Osteocyte (in vitro differentiated cells): Measurements from ENCODE around the gene UPK3BL1. TPM values are rescaled to one million over a fixed set of nuclear protein-coding genes. Genes with fewer than 3 reads are reported as not detected.
A peak's percentile ranks its signal among the peaks of the same experiment; 100 is the strongest.
"Not testable (repeated sequence)": the region's sequence is repeated elsewhere in the genome, so short reads cannot be mapped to it uniquely, and the experiment has no call there.

Experiments
- DNase-seq: peaks from one replicate; pipeline ENCODE4 v3.0.0; 2021; ENCODE audit warnings: mixed read lengths; ENCODE audit not compliant: unreplicated experiment; ENCODE audit errors: extremely low spot score
- H3K27ac Mint-ChIP-seq: one replicate; pipeline ENCODE4 v1.8.0; 2021; ENCODE audit warnings: mild to moderate bottlenecking, mixed read lengths; ENCODE audit not compliant: unreplicated experiment
- H3K27me3 Mint-ChIP-seq: one replicate; pipeline ENCODE4 v1.8.0; 2021; ENCODE audit warnings: mixed read lengths; ENCODE audit not compliant: unreplicated experiment
- H3K36me3 Mint-ChIP-seq: one replicate; pipeline ENCODE4 v1.8.0; 2021; ENCODE audit warnings: mixed read lengths; ENCODE audit not compliant: unreplicated experiment
- H3K4me1 Mint-ChIP-seq: one replicate; pipeline ENCODE4 v1.8.0; 2021; ENCODE audit warnings: mixed read lengths; ENCODE audit not compliant: unreplicated experiment
- H3K4me3 Mint-ChIP-seq: one replicate; pipeline ENCODE4 v1.8.0; 2021; ENCODE audit warnings: mild to moderate bottlenecking, moderate library complexity, mixed read lengths; ENCODE audit not compliant: unreplicated experiment
- H3K9me3 Mint-ChIP-seq: one replicate; pipeline ENCODE4 v1.8.0; 2021; ENCODE audit warnings: mixed read lengths; ENCODE audit not compliant: unreplicated experiment
- total RNA-seq: library from RNA; stranded (reverse); gene quantifications from 2 replicates; pipeline ENCODE4 v1.2.1, GENCODE V29; 2021

The UPK3BL1 gene
- total RNA-seq, 1 donor from 2014 or later: 16.4 TPM

GRCh38 chr7:102602317-102602716, 40.3 kb downstream of the UPK3BL1 start:
- not testable (repeated sequence) for H3K27me3 Mint-ChIP-seq

DNA sequence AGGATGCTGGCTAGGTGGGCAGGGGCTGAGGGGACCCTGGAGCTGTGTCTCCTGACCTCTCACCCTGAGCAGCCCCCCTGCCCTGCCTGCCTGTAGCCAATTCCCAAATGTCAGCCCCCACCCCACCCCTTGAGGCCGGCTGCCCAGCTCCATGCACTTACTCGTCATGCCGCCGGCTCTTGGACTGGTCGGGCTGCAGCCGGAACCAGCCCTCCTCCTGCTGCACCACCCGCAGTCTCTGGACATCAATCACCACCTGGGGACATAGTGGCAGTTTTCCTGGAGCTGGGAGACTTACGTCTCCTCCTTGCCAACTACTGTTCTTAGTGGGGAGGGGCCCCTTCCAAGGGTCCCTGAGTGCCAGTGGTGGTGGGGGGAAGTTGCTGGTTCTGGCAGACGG, 42.9 kb downstream of the UPK3BL1 start:
- not testable (repeated sequence) for H3K9me3 Mint-ChIP-seq, H3K27ac Mint-ChIP-seq, H3K4me1 Mint-ChIP-seq, DNase-seq, H3K27me3 Mint-ChIP-seq, H3K4me3 Mint-ChIP-seq, H3K36me3 Mint-ChIP-seq

More at GRCh38 chr7:102602317-102602716, 40.3 kb downstream of the UPK3BL1 start:
- H3K9me3 Mint-ChIP-seq, H3K4me1 Mint-ChIP-seq, DNase-seq, H3K4me3 Mint-ChIP-seq, H3K36me3 Mint-ChIP-seq, H3K27ac Mint-ChIP-seq: not testable (repeated sequence)

DNA sequence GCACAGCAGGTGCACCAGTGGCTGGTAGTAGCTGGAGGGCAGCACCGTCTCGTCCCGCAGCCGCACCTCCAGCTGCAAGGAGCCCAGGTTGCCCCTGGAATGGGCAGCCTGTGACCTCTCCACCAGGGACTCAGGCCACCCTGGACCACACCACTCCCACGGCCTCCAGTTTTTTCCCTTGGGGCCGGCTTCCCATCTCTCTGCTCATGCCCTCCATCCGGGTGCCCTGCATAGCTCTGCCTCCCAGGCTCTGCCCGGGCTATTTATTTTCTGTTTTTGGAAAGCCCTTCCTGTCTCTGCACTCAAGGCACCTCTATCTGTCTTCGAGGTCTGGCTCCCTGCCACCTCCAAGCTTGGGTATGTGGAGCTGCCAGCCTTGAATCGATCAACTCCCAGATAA, 46.6 kb downstream of the UPK3BL1 start:
- H3K4me1 Mint-ChIP-seq, H3K27me3 Mint-ChIP-seq, H3K36me3 Mint-ChIP-seq, H3K27ac Mint-ChIP-seq, H3K4me3 Mint-ChIP-seq, H3K9me3 Mint-ChIP-seq: not testable (repeated sequence)
- peak; percentile 15 for DNase-seq

DNA sequence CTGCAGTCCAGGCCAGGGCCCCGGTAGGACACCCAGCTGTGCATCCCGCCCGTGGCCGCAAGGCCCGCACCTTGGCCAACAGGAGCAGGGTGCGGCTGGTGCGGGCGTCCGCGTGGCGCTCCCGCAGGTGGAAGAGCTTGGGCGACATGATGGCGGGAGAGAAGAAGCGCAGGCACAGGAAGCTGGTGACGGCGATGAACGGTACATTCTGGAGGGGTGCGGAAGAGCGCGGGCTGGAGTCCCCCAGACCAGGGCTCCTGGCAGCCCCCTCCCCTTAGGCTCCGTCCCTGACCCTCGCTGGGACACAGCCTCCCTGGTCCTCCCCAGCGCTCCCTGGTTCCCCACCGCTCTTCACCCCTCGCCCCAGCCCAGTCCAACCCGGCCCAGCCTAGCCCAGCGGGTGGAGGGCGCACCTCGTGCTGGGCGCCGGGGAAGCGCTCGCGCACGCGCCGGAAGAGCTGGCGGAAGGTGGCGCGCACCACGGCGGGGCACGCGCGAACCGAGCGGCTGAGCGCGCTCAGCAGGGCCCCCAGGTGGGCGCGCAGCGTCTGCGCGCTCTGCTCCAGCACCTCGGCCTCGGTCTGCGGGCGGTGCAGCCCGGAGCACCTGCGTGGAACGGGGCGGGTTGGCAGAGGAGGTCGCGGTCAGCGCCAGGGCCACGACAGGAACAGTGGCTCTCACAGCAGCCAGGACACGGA, 48.8 kb downstream of the UPK3BL1 start:
- H3K36me3 Mint-ChIP-seq, H3K9me3 Mint-ChIP-seq, H3K27ac Mint-ChIP-seq, H3K4me1 Mint-ChIP-seq, DNase-seq, H3K27me3 Mint-ChIP-seq, H3K4me3 Mint-ChIP-seq: not testable (repeated sequence)

DNA sequence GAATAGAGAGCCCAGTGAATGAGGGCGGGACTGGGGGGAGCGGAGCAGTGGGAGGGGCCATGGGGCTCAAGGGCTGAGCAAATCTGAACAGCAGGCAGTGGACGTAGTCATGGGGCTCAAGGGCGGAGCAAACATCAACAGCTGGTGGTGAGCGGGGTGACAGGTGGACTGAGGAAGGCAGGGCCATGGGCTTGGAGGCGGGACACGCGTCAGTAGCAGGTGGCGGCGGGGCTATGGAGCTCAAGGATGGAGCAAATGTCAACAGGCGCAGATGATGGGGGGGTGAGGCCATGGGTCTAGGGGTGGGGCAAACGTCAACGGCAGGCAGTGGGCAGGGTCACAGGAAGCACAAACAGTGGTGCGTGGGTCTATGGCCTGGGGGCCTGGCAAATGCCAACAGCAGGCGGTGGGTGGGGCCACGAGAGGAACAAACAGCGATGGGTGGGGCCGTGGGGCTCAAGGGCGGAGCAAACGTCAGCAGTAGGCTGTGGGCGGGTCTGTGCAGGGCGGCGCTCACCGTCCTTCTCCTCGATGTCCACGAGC, 50.0 kb downstream of the UPK3BL1 start:
- H3K4me3 Mint-ChIP-seq, H3K27me3 Mint-ChIP-seq, H3K9me3 Mint-ChIP-seq, H3K4me1 Mint-ChIP-seq, H3K27ac Mint-ChIP-seq, H3K36me3 Mint-ChIP-seq: not testable (repeated sequence)
- peak; percentile 59 for DNase-seq

DNA sequence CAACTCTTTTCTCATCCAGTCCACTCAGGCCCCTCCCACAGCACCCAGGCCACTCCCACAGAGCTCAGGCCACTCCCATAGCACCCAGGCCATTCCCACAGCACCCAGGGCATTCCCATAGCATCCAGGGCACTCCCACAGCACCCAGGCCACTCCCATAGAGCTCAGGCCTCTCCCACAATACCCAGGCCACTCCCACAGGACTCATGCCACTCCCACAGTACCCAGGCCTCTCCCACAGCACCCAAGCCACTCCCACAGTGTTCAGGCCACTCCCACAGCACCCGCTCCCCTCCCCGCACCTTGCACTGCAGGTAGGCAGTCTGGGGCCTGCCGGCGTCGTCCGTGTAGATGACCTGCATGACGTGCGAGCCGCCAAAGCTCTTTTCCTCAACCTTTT, 52.7 kb downstream of the UPK3BL1 start:
- not testable (repeated sequence) for H3K9me3 Mint-ChIP-seq, H3K27me3 Mint-ChIP-seq, H3K4me1 Mint-ChIP-seq, H3K36me3 Mint-ChIP-seq, DNase-seq, H3K4me3 Mint-ChIP-seq, H3K27ac Mint-ChIP-seq

Other genes starting within 250 kb of the UPK3BL1 start
- gene PRKRIP1, start 246.4 kb downstream of the UPK3BL1 start, total RNA-seq: 30.1 and 32.2 TPM in 2 replicates
- 46.3 and 47.8 TPM in 2 replicates for gene ORAI2, start 209.2 kb downstream of the UPK3BL1 start, total RNA-seq
- 11.9 and 13.9 TPM in 2 replicates for gene ALKBH4, start 177.9 kb downstream of the UPK3BL1 start, total RNA-seq
- gene LRWD1, start 177.8 kb downstream of the UPK3BL1 start, total RNA-seq: 20.1 and 22.1 TPM in 2 replicates
- gene POLR2J, start 163.9 kb downstream of the UPK3BL1 start, total RNA-seq: 45.2 and 45.4 TPM in 2 replicates
- gene RASA4B, start 125.0 kb downstream of the UPK3BL1 start, total RNA-seq: 7.4 and 11.7 TPM in 2 replicates
- gene UPK3BL2, start 99.1 kb downstream of the UPK3BL1 start, total RNA-seq: 7.9 and 11.0 TPM in 2 replicates
- gene SPDYE2, start 91.6 kb downstream of the UPK3BL1 start, total RNA-seq: not detected in 2 replicates
- 24.1 and 27.1 TPM in 2 replicates for gene POLR2J3, start 70.2 kb downstream of the UPK3BL1 start, total RNA-seq
- 26.1 and 27.0 TPM in 2 replicates for gene RASA4, start 26.0 kb downstream of the UPK3BL1 start, total RNA-seq
- not detected in 2 replicates for gene SPDYE2B, start 7.5 kb upstream of the UPK3BL1 start, total RNA-seq
- 6.5 and 6.7 TPM in 2 replicates for gene POLR2J2, start 28.9 kb upstream of the UPK3BL1 start, total RNA-seq
- 6.8 and 7.8 TPM in 2 replicates for gene FAM185A, start 106.2 kb upstream of the UPK3BL1 start, total RNA-seq